ENCODE measurements around the gene PTPRB. TPM values are rescaled to one million over a fixed set of nuclear protein-coding genes. Genes with fewer than 3 reads are reported as not detected.

Gene PTPRB
- total and polyA plus RNA-seq, 2 of the 4 experiments (the other 2 are of a cell fraction) = 4.1 to 6.5 TPM

DNA sequence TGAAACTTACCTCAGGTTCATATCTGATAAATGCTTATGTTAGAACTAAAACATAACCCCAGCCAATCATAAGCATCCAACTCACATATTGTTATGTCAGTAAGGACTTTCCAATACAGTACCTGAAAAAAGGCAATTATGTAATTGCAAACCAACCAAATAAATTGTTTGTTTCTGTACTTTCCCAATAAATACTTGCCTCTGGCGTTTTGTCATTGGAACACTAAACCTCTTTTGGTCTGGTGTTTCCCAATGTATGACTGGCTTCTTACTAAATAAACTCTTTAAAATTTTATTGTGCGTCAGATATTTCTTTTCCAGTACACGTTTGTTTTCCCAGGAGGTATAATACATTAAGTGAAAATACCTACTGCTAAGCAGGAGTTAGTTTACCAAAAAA, 6.7 kb upstream of the PTPRB start:
- Histone ChIP-seq H3K4me3 (ENCODE audit: insufficient read depth, low read depth, low read length) (no peak overlapping the region), H4K8ac (ENCODE audit: low read depth in 2 of 2, low read length in 2 of 2) (no peak overlapping the region), H3K18ac (ENCODE audit: low read depth, low read length) (no peak overlapping the region), H3K4ac (ENCODE audit: low read depth, low read length) (no peak overlapping the region), H2BK15ac (ENCODE audit: low read depth, low read length) (no peak overlapping the region), H4K20me1 (ENCODE audit: insufficient read depth, low read length) (no peaks in the 10 kb centered on the region), H2BK5ac (ENCODE audit: low read depth, low read length, poor library complexity, severe bottlenecking) (no peak overlapping the region), H3K9me1 (ENCODE audit: insufficient read depth, low read length) (no peaks in the 10 kb centered on the region), H3K27ac (ENCODE audit: insufficient read depth, low read length) (no peak overlapping the region), H3K56ac (ENCODE audit: extremely low read depth, insufficient read depth, low read length) (no peak overlapping the region), H2BK20ac (ENCODE audit: low read depth, low read length) (no peak overlapping the region), H3K27me3 (ENCODE audit: control insufficient read depth, insufficient read depth, low read length) (no peaks in the 10 kb centered on the region), H4K5ac (ENCODE audit: low read depth, low read length) (no peak overlapping the region), H2AK5ac (ENCODE audit: low read depth, low read length) (no peak overlapping the region), H3K9me3 (ENCODE audit: control insufficient read depth, insufficient read depth, low read length) (no peaks in the 10 kb centered on the region), H3K14ac (replicated peaks; ENCODE audit: low read depth, low read length) (no peak overlapping the region), H2AFZ (replicated peaks; ENCODE audit: low read length, poor library complexity) (no peak overlapping the region), H2AK9ac (replicated peaks; ENCODE audit: low read depth, low read length, poor library complexity) (no peak overlapping the region), H3K23ac (ENCODE audit: low read depth, low read length) (no peak overlapping the region), H3K36me3 (ENCODE audit: control insufficient read depth, insufficient read depth, low read length) (no peaks in the 10 kb centered on the region), H3K4me2 (ENCODE audit: low read depth, low read length) (no peak overlapping the region), H2BK120ac (ENCODE audit: low read depth, low read length) (no peak overlapping the region), H3K4me1 (ENCODE audit: control insufficient read depth, insufficient read depth, low read length) (peaks cover 5% of the 10 kb centered on the region), H3K9ac (ENCODE audit: low read depth, low read length) (no peak overlapping the region), H3K79me1 (ENCODE audit: low read depth in 1 of 2, low read length in 2 of 2) (no peaks in the 10 kb centered on the region), H4K91ac (ENCODE audit: insufficient read depth, low read depth, low read length) (no peak overlapping the region)
- POLR2A ChIA-PET (ENCODE audit: unreplicated experiment) = no interaction called here
- no TSS peak for BruUV-seq (replicated peaks)
- dilution Hi-C loops (cut with HindIII; ENCODE audit: low sequenced_read_pairs, unreplicated experiment) (no loop called here), intact Hi-C loops (cut with micrococcal nuclease) (no loop called here), in situ Hi-C loops (cut with MboI; ENCODE audit: low sequenced_read_pairs) (no loop called here)
- WGBS, 2 experiments (ENCODE audit: extremely low coverage in 2 of 2, insufficient read length in 1 of 2) = 60% methylated on average over 1 of the region's 3 CpGs; no CpG with 5 or more reads in 1 of the 2 experiments
- no peak for ATAC-seq (ENCODE audit: low read depth)
- CTCF ChIA-PET = no interaction called here
- DNase-seq = no peak
- TF ChIP-seq SMC3 (IDR thresholded peaks at IDR 0.05; ENCODE audit: low read depth, low read length) (no peak), POLR2A (IDR thresholded peaks at IDR 0.05; ENCODE audit: low read depth, low read length) (no peak), MXI1 (IDR thresholded peaks at IDR 0.05; ENCODE audit: borderline replicate concordance, low read depth, low read length) (no peak), FOS (IDR thresholded peaks at IDR 0.05; ENCODE audit: low read depth, low read length) (no peak), CEBPB (IDR thresholded peaks at IDR 0.05; ENCODE audit: low read depth, low read length) (no peak), CHD1 (IDR thresholded peaks at IDR 0.05; ENCODE audit: low read depth, low read length) (no peak), MAFK (IDR thresholded peaks at IDR 0.05; ENCODE audit: low read depth, low read length) (no peak), RCOR1 (IDR thresholded peaks at IDR 0.05; ENCODE audit: insufficient replicate concordance, low read length) (no peak), RAD21 (IDR thresholded peaks at IDR 0.05; ENCODE audit: low read length) (no peak)
- TF ChIP-seq, protein P1, sequence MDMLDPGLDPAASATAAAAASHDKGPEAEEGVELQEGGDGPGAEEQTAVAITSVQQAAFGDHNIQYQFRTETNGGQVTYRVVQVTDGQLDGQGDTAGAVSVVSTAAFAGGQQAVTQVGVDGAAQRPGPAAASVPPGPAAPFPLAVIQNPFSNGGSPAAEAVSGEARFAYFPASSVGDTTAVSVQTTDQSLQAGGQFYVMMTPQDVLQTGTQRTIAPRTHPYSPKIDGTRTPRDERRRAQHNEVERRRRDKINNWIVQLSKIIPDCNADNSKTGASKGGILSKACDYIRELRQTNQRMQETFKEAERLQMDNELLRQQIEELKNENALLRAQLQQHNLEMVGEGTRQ (IDR thresholded peaks at IDR 0.05; ENCODE audit: low read depth, low read length) = no peak
- TF ChIP-seq, protein P2, sequence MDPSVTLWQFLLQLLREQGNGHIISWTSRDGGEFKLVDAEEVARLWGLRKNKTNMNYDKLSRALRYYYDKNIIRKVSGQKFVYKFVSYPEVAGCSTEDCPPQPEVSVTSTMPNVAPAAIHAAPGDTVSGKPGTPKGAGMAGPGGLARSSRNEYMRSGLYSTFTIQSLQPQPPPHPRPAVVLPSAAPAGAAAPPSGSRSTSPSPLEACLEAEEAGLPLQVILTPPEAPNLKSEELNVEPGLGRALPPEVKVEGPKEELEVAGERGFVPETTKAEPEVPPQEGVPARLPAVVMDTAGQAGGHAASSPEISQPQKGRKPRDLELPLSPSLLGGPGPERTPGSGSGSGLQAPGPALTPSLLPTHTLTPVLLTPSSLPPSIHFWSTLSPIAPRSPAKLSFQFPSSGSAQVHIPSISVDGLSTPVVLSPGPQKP (IDR thresholded peaks at IDR 0.05; ENCODE audit: borderline replicate concordance, low read depth, low read length) = no peak
